ENCODE results near the gene TSPO2. TPM values are rescaled to one million over a fixed set of nuclear protein-coding genes. Genes with fewer than 3 reads are reported as not detected.
A peak's percentile ranks its signal among the peaks of the same experiment; 100 is the strongest.

Gene TSPO2
- total RNA-seq, 1 donor from 2014 or later, result not detected

GRCh38 chr6:41027241-41027640, 15.0 kb upstream of the TSPO2 start:
- no peak for DNase-seq (ENCODE audit: low spot score)

DNA sequence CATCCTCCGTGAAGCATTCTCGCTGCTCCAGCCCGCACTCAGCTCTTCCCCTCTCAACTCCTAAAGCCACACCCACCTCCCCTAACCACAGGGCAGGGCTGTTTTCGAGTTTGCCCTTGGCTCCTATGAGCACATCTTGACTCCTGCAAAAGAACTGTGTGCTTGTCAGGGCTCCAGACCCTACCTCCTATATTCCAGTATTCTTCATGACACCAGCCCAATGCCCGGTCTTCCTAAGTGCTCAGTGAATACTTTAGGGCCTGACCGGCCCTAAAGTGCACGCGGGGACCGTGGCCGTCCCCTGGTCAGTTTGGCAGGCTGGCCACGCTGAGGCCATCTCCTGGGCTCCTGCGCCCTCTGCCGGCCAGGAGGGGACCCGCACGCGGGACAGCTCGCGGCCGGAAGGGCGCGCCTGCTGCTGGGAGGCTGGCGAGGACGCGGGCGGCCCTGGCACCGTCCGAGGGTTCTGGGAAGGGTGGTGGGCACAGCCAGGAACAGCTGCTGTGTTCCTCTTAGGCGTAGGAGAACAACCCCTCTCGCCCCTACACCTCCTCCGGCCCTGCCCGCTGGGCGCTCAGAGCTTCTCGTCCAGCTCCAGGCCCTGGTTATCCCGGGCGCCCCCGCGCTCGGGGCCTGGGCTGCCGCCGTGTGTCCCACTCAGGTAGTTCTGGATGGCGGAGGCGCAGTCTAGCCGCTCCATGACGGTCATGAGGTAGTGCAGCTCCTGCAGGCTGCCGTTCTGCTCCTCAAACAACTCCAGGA, 14.3 kb upstream of the TSPO2 start:
- DNase-seq (ENCODE audit: low spot score), result peak; percentile 95

DNA sequence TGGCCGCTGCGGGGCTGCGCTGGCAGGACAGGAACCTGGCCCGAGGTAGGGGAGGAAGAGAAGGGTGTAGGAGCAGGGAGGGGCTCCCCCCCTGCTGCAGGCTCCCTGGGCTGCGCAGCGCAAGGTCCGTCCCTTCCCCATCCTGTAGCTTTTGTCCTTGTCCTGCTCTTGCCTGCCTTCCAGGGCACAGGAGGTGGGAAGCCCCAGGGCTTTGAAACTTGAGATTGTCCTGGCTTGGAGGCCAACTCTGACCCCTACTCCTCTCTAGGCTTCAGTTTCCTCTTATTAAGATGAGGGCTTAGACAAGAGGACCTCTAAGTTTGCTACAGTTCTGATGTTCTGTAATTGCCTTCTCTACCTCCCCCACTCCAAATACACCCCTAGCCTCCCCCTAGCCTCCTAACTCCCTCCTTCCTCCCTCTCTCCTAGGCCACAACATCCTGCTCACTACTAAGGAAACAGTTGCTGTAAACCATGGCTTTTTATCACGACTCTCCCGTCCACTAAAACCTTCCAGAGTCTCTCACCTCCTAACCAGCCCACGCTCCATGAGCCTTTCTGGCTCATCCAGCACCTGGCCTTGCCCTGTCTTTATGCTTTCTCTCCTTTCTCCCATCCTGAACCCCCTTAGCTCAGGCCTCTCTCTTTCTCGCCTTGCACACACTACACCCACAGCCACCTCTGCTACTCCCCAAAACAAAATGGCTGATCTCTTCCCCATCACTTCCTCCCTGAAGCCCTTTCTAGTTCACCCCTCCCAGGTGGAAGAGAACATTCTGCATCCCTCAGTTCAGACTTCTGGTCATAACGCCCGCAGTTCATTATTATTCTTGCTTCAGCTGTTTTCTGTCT, 13.5 kb upstream of the TSPO2 start:
- no peak for DNase-seq (ENCODE audit: low spot score)

GRCh38 chr6:41032830-41033229, 9.4 kb upstream of the TSPO2 start:
- no peak for DNase-seq (ENCODE audit: low spot score)

DNA sequence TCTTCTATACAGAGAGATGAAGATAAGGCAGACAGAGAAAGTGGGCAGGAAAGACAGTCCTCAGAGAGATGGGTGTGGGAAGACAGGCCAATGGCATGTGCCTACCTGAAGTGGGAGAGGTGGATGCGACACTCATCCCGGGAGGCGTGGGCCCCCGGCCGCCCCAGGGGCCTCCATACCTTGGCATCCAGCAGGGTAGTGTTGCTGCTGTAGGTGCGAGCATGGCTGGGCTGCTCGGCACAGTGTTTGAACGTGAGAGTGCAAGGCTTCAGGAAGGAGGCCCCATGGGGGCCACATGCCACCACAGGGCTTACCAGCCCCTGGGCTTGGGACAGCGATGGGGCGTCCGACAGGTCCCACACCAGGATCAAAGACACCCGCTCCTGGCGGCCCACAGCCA, 8.5 kb upstream of the TSPO2 start:
- no peak for DNase-seq (ENCODE audit: low spot score)

DNA sequence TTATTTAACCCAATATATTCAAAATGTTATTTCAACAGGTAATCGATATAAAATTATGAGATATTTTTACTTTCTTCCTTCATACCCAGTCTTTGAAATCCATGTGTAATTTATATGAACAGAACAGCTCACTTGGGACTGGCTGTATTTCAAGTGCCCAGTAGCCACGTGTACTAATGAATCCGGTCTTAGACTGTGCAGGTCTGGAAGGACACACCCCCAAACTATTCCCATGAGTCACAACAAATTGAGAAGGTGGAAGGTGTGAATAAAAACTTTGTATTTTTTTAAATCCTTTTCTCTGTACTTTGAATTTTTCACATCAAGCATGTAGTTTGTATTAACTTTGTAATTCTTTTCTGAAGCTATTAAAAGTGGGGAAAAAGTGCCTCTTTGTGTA, 6.1 kb upstream of the TSPO2 start:
- DNase-seq (ENCODE audit: low spot score), result no peak

DNA sequence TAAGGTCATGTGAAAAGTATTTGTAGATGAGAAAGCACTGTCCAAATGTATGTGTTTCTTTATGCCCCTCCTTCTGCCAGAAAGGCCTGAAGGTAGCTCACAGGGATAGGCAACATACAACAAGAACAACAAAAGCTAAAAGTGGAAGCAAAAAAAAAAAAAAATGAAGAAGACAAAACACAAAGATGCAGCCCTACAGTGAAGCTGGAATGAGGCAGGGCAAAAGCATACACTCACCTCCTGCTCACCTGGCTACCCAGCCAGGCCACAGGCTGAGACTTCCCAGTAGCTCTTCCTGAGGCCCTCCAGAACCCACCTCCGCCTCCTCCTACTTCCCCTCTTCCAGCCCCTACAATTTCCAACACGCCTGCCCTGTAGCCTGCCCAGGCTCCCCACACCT, 5.7 kb upstream of the TSPO2 start:
- no peak for DNase-seq (ENCODE audit: low spot score)

- DNase-seq (ENCODE audit: low spot score), result no peak
Measured at GRCh38 chr6:41037107-41037900, 5.0 kb upstream of the TSPO2 start.

- no peak for DNase-seq (ENCODE audit: low spot score)
Measured at GRCh38 chr6:41038205-41038604, 4.1 kb upstream of the TSPO2 start.

DNA sequence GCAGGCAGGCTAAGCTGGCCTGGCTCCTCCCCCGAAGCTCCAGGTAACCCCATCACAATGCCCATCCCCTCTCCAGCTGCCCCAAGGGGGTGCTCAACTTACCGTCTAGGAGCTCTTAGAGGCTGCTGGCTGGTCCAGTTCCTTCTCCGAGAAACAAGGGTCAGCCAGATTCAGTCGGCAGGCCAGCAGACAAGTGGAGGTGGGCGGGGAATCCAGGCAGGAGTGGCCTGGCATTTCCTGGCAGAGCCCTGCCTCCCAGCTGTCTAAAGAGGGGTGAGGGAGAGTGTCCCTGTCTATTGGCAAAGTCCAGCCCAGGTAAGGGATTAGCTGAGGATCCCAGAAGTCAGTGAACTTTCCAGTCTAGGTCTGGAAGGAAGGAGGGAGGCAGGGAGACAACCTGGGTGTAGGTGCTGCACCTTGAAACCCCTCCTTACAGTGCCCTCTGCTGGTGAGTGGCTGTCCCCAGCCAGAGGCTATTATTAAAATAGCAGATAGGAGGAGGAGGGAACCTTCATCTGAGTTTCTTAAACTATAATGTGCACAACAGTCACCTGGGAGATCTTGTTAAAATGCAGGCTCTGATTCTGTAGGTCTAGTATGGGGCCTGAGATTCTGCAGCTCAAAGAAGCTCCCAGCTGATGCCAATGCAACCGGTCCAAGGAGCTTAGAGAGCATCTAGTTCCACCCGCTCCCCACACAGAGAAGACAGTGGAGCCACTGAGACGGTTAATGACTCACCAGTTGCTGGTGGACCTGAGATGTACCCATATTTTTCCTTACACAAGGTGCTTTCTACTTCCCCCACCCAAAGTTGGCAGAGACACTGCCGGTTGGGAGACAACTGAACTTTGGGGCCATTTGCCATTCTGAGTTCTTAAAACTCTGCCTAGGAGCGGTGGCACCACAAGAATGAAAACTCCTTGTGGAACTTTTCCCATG, 2.9 kb upstream of the TSPO2 start, which contains the start of gene UNC5CL:
Gene UNC5CL, minus strand, starts transcription at position 162 of the 939 bp plus-strand sequence. CDS start 4,147 bp downstream, outside the sequence.
- DNase-seq (ENCODE audit: low spot score), result no peak

- no peak for DNase-seq (ENCODE audit: low spot score)
Measured at GRCh38 chr6:41040101-41040939, 1.9 kb upstream of the TSPO2 start.

DNA sequence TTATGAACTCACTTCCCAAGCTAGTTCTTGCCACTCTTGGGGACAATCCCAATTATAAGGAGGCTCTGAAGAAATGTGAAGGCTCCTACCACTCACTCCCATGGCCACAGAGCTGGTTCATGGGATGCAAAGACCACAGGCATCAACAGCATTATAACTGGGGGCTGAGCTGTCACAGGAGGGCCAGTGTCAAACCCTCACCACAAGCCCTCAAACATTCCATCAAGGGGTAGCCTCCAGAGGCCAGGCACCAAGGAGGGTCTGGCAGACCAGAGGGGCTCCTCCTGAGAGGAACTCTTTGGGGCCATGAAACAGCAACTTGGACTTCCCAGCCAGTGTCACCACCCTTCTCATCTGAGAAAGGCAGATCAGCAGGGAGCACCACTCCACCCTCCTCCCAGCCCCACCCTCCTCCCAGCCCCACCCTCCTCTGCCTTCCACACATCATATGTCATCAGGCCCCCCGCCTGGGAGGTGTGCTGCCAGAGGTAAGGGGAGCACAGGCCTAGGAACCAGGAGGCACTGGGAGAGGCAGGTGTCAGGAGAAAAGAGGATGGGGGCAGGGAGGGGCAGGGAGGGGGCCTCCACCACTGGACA, 1.2 kb upstream of the TSPO2 start:
- no peak for DNase-seq (ENCODE audit: low spot score)

DNA sequence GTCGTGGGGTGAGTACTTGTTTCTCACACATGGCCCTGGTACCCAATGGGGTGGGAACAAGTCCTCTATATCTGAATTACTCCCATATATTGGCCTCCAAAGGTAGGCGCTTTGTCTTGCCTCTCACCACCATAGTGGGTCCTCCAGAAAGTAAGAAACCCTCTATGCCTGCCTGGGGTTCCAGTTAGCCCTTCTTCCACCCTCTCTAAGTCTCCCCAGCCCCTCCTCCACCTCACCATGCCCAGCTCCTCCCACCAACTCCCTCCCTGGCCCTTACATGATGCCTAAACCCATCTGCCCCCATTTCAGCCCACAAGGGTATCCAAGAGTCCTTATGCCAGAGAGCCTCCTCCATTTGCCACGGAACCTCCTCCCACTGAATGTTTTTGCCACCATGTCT, 884 bp downstream of the TSPO2 start:
- no peak for DNase-seq (ENCODE audit: low spot score)

DNA sequence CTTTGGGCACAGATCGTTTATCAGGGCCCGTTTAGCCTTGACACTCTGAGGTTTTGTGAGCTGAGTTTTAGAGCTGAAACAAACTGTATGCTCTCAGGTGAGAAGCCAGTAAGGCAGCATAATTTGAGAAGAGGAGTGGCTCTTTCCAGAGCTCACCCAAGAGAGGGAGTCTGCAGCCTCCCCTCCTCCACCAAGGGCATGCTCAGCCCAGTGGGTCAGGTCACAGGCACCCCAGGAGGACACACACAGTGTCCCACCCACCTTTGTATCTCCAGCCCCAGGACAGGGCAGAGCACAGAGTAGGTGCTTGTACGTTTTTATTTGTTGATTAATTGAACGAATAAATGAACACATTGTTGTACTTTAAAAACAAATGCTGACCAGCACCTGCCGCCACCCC, 3.4 kb downstream of the TSPO2 start:
- DNase-seq (ENCODE audit: low spot score), result no peak

GRCh38 chr6:41046084-41046483, 3.8 kb downstream of the TSPO2 start:
- DNase-seq (ENCODE audit: low spot score), result no peak

GRCh38 chr6:41047306-41047705, 5.0 kb downstream of the TSPO2 start:
- no peak for DNase-seq (ENCODE audit: low spot score)

GRCh38 chr6:41047745-41048732, 5.8 kb downstream of the TSPO2 start:
- no peak for DNase-seq (ENCODE audit: low spot score)

DNA sequence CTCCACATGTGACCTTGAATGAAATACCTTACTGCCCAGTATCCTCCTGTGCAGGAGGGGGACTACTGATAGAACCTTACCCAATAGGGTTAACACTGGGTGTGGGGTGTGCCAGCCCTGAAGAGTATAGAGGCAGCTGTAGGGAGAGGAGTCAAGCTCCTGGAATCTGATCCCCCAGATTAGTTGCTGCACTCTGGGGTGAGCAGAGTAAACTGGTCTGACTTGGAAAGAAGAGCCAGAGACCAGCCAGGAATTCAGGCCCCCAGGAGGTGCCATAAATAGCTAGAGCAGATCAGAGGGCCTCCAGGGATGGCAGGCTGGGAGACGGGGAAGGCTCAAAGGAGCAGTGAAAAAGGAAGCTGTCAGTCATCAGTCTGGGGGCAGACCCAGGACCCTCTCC, 7.3 kb downstream of the TSPO2 start:
- no peak for DNase-seq (ENCODE audit: low spot score)

Data from mesenteric fat pad (tissue), 1 donor.